Natural killer cell (primary cell): ENCODE results near the gene TMEM255A. TPM values are rescaled to one million over a fixed set of nuclear protein-coding genes. Genes with fewer than 3 reads are reported as not detected.

Experiments
- ATAC-seq, 3 donors: fragments of 150-1000 bp in 2 of 3; fragments of 200-7000 bp in 1 of 3; cut with Tn5 transposase; 1 replicate in 1 of 3; 2 replicates in 2 of 3; pipeline ENCODE4 v1.10.0; 2021; ENCODE audit warnings: mild to moderate bottlenecking in 2 of 3, moderate library complexity in 2 of 3
- DNase-seq, 2 donors: peaks; one replicate each; pipeline versions ENCODE4 v3.0.0 to v3.0.0-alpha.2; 2013 to 2021; ENCODE audit warnings: mixed read lengths in 1 of 2
- H3K27ac ChIP-seq: one replicate; pipeline ENCODE4 v1.5.1; 2013; ENCODE audit warnings: mild to moderate bottlenecking, low read length
- H3K27me3 ChIP-seq: one replicate; pipeline ENCODE4 v1.6.1; 2013; ENCODE audit warnings: low read length; ENCODE audit not compliant: control insufficient read depth, insufficient read depth
- H3K36me3 ChIP-seq: one replicate; pipeline ENCODE4 v1.6.1; 2013; ENCODE audit warnings: low read length; ENCODE audit not compliant: control insufficient read depth, insufficient read depth
- H3K4me1 ChIP-seq: one replicate; pipeline ENCODE4 v1.6.1; 2013; ENCODE audit warnings: low read length; ENCODE audit not compliant: control insufficient read depth, insufficient read depth
- H3K4me3 ChIP-seq: one replicate; pipeline ENCODE4 v1.5.1; 2013; ENCODE audit warnings: low read length
- H3K9me3 ChIP-seq: one replicate; pipeline ENCODE4 v1.6.1; 2013; ENCODE audit warnings: low read length; ENCODE audit not compliant: control insufficient read depth, insufficient read depth
- H3K27ac Mint-ChIP-seq, 2 donors: one replicate each; pipeline ENCODE4 v1.8.0; 2022; ENCODE audit warnings: mild to moderate bottlenecking in 2 of 2, mixed read lengths in 2 of 2, moderate library complexity in 1 of 2
- H3K27me3 Mint-ChIP-seq, 2 donors: one replicate each; pipeline ENCODE4 v1.8.0; 2022; ENCODE audit warnings: low read depth in 2 of 2, mixed read lengths in 2 of 2
- H3K36me3 Mint-ChIP-seq: one replicate; pipeline ENCODE4 v1.8.0; 2022; ENCODE audit warnings: mixed read lengths
- H3K4me1 Mint-ChIP-seq, 2 donors: one replicate each; pipeline ENCODE4 v1.8.0; 2022; ENCODE audit warnings: mixed read lengths in 2 of 2
- H3K4me3 Mint-ChIP-seq: one replicate; pipeline ENCODE4 v1.8.0; 2022; ENCODE audit warnings: mild to moderate bottlenecking, moderate library complexity, mixed read lengths
- H3K9me3 Mint-ChIP-seq, 2 donors: one replicate each; pipeline ENCODE4 v1.8.0; 2022; ENCODE audit warnings: mixed read lengths in 2 of 2
- CTCF ChIP-seq: fragments of 200-600 bp; IDR thresholded peaks from one replicate; pipeline ENCODE4 v1.8.0; 2022; ENCODE audit warnings: antibody characterized with exemption
- WGBS: methylation state at CpG from one replicate; pipeline ENCODE4 v1.1.7; 2013; ENCODE audit warnings: missing lambda C conversion rate; ENCODE audit not compliant: insufficient coverage; 5-methylcytosine and 5-hydroxymethylcytosine counted together
- intact Hi-C: fragments of 100-400 bp; cut with micrococcal nuclease; formaldehyde crosslinking; loops from one replicate; pipeline ENCODE4 v1.14.2; 2022
- total RNA-seq, 4 donors: library from RNA; stranded (reverse); fragments of 120-200 nt in 1 of 4; gene quantifications; one replicate each; pipeline versions ENCODE4 v1.2.3 to v1.2.4, GENCODE V29; 2013 to 2022

TMEM255A gene
- total RNA-seq, 3 donors from 2014 or later (not counting 1 experiment from before 2014, with no cell fraction given), result 0.66 to 1.5 (median 1.4) TPM

GRCh38 chrX:120290107-120290506 lies 21.2 kb downstream of the TMEM255A start:
- Histone ChIP-seq H3K9me3 (no peaks in the 10 kb centered on the region), H3K36me3 (no peaks in the 10 kb centered on the region), H3K27me3 (no peaks in the 10 kb centered on the region), H3K4me3 (no peak overlapping the region), H3K27ac (no peak overlapping the region), H3K4me1 (peaks cover 7% of the 10 kb centered on the region)
- no peak overlapping the region for H3K4me3 Mint-ChIP-seq
- DNase-seq (no peak), ATAC-seq (no peak)
- H3K4me1 Mint-ChIP-seq, result peaks cover 5 to 6% of the 10 kb centered on the region in 2 donors
- TF ChIP-seq CTCF, result no peak
- intact Hi-C loops, result no loop called here
- H3K9me3 Mint-ChIP-seq, result no peaks in the 10 kb centered on the region
- no peaks in the 10 kb centered on the region for H3K36me3 Mint-ChIP-seq
- no peak overlapping the region for H3K27ac Mint-ChIP-seq
- H3K27me3 Mint-ChIP-seq, result no peaks in the 10 kb centered on the region

GRCh38 chrX:120287513-120288112 lies 23.6 kb downstream of the TMEM255A start:
- no peak overlapping the region for H3K27ac Mint-ChIP-seq
- no peak for DNase-seq
- H3K9me3 Mint-ChIP-seq, result no peaks in the 10 kb centered on the region
- Histone ChIP-seq H3K27ac (no peak overlapping the region), H3K27me3 (no peaks in the 10 kb centered on the region), H3K36me3 (no peaks in the 10 kb centered on the region), H3K4me3 (no peak overlapping the region), H3K4me1 (peaks cover 3% of the 10 kb centered on the region), H3K9me3 (no peaks in the 10 kb centered on the region)
- H3K27me3 Mint-ChIP-seq, result peaks cover 3 to 10% of the 10 kb centered on the region in 2 donors
- ATAC-seq, result no peak
- no peaks in the 10 kb centered on the region for H3K36me3 Mint-ChIP-seq
- intact Hi-C loops, result no loop called here
- H3K4me1 Mint-ChIP-seq, result peaks cover 0 to 6% of the 10 kb centered on the region in 2 donors
- TF ChIP-seq CTCF, result no peak
- H3K4me3 Mint-ChIP-seq, result no peak overlapping the region
- WGBS, result 64% methylated on average over 3 of the region's 3 CpGs

DNA sequence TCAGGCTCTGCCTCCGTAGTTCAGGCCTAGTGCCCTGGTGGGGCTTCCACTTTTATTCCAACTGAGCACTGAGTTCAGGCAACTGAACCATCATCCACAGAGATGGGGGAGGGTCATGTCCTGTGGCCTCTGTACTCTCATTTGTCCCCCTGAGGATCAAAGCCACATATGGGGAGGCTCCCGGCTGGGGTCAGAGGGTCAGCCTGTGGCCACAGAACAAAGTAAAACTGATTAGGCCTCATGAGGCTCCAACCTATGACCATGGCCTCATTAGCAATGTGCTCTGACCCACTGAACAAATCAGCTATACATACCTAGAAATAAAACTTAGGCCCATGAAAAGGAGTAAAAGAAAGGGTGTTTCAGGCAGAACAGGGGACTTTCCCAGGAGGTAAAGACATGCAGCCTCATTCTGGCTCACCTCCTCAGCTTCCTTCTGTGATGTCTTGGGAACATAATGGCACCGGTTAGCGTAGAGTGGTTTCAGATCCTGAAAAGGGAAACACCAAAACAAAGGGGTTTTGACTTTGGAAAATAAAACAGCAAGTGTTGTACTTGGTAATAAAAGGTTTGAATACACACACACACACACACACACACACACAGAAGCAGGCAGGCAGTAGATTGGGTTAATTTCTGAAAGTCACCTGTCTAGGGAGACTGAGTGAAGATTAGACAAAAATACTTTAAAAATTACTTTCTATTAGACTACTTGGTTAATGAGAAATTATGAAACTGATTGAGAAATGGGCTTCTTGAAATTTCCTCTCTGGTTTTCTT lies 24.3 kb downstream of the TMEM255A start:
- Histone ChIP-seq H3K36me3 (no peaks in the 10 kb centered on the region), H3K9me3 (no peaks in the 10 kb centered on the region), H3K4me1 (peaks cover 3% of the 10 kb centered on the region), H3K4me3 (no peak overlapping the region), H3K27ac (no peak overlapping the region), H3K27me3 (no peaks in the 10 kb centered on the region)
- Mint-ChIP-seq H3K36me3 (no peaks in the 10 kb centered on the region), H3K27ac (no peak overlapping the region), H3K4me3 (no peak overlapping the region), H3K9me3 (no peaks in the 10 kb centered on the region), H3K4me1 (peaks cover 0 to 6% of the 10 kb centered on the region in 2 donors), H3K27me3 (peaks cover 3 to 10% of the 10 kb centered on the region in 2 donors)
- intact Hi-C loops, result no loop called here
- 100% methylated on average over 2 of the region's 4 CpGs for WGBS
- DNase-seq, result no peak
- ATAC-seq, result no peak
- no peak for TF ChIP-seq CTCF
